Tibial artery (tissue), 4 donors: ENCODE measurements around the gene AKAP8L.

Experiments used
- DNase-seq, 2 donors: peaks; one replicate each; pipeline ENCODE4 v3.0.0-alpha.2; 2019
- H3K27ac ChIP-seq, 2 donors: fragments of 200-600 bp; sonication (generic) in 1 of 2; 1 replicate in 1 of 2; 2 replicates in 1 of 2; pipeline ENCODE4 v1.5.1; 2018 to 2019; ENCODE audit warnings: mild to moderate bottlenecking in 1 of 2
- H3K27me3 ChIP-seq, 2 donors: fragments of 200-600 bp; sonication (generic) in 1 of 2; one replicate each; pipeline versions ENCODE4 v1.5.1 to v1.6.0; 2016 to 2019
- H3K36me3 ChIP-seq, 3 donors: fragments of 200-600 bp; sonication (generic) in 2 of 3; one replicate each; pipeline ENCODE4 v1.5.1; 2016 to 2019; ENCODE audit warnings: mild to moderate bottlenecking in 2 of 3
- H3K4me1 ChIP-seq, 4 donors: fragments of 200-600 bp; sonication (generic) in 2 of 4; 1 replicate in 3 of 4; 2 replicates in 1 of 4; pipeline ENCODE4 v1.5.1; 2016 to 2019
- H3K4me3 ChIP-seq, 2 donors: fragments of 200-600 bp; sonication (generic) in 1 of 2; 1 replicate in 1 of 2; 2 replicates in 1 of 2; pipeline ENCODE4 v1.5.1; 2018 to 2019; ENCODE audit warnings: mild to moderate bottlenecking in 2 of 2
- H3K9me3 ChIP-seq, 3 donors: fragments of 200-600 bp; sonication (generic) in 1 of 3; one replicate each; pipeline ENCODE4 v1.5.1; 2016 to 2019
- CTCF ChIP-seq, 2 experiments: fragments of 200-600 bp in 1 of 2; fragments of 450-650 bp in 1 of 2; IDR thresholded peaks; one replicate each; pipeline ENCODE4 v1.5.1; 2017 to 2019; ENCODE audit warnings: antibody characterized with exemption in 2 of 2, mild to moderate bottlenecking in 1 of 2, moderate library complexity in 1 of 2
- intact Hi-C: fragments of 100-400 bp; cut with DNase I; formaldehyde crosslinking; loops from one replicate; pipeline ENCODE4 v1.15.0; 2023; ENCODE audit warnings: low total_unique reads

The AKAP8L gene

GRCh38 chr19:15428956-15429824 is 10.4 kb upstream of the AKAP8L start:
- peaks cover 27 to 56% (median 41%) of the 10 kb centered on the region in 3 donors for H3K36me3 ChIP-seq

GRCh38 chr19:15427991-15428471 is 9.2 kb upstream of the AKAP8L start:
- no peak for DNase-seq
- peaks cover 0 to 39% (median 24%) of the 10 kb centered on the region in 4 donors for H3K4me1 ChIP-seq
- intact Hi-C loops, result no loop called here
- peaks cover 39 to 68% (median 53%) of the 10 kb centered on the region in 3 donors for H3K36me3 ChIP-seq
- H3K9me3 ChIP-seq, result no peaks in the 10 kb centered on the region
- no peaks in the 10 kb centered on the region for H3K27me3 ChIP-seq
- no peak for TF ChIP-seq CTCF (IDR thresholded peaks at IDR 0.05)
- no peak overlapping the region for H3K27ac ChIP-seq
- H3K4me3 ChIP-seq, result no peak overlapping the region

More at GRCh38 chr19:15428956-15429824, 10.4 kb upstream of the AKAP8L start:
- Histone ChIP-seq H3K9me3 (no peaks in the 10 kb centered on the region), H3K4me3 (no peak overlapping the region), H3K27ac (no peak overlapping the region), H3K27me3 (no peaks in the 10 kb centered on the region), H3K4me1 (peaks cover 0 to 47% (median 30%) of the 10 kb centered on the region in 4 donors)
- intact Hi-C loops, result no loop called here
- DNase-seq, result no peak
- no peak for TF ChIP-seq CTCF (IDR thresholded peaks at IDR 0.05)

GRCh38 chr19:15427350-15427700 is 8.5 kb upstream of the AKAP8L start:
- Histone ChIP-seq H3K4me1 (peaks cover 0 to 36% (median 24%) of the 10 kb centered on the region in 4 donors), H3K27me3 (no peaks in the 10 kb centered on the region), H3K4me3 (no peak overlapping the region), H3K9me3 (no peaks in the 10 kb centered on the region), H3K27ac (no peak overlapping the region), H3K36me3 (peaks cover 46 to 75% (median 60%) of the 10 kb centered on the region in 3 donors)
- no peak for DNase-seq
- intact Hi-C loops, result no loop called here
- no peak for TF ChIP-seq CTCF (IDR thresholded peaks at IDR 0.05)

GRCh38 chr19:15426485-15427349 is 7.9 kb upstream of the AKAP8L start:
- Histone ChIP-seq H3K36me3 (peaks cover 46 to 78% (median 62%) of the 10 kb centered on the region in 3 donors), H3K9me3 (no peaks in the 10 kb centered on the region), H3K4me1 (peaks cover 0 to 33% (median 22%) of the 10 kb centered on the region in 4 donors), H3K27me3 (no peaks in the 10 kb centered on the region), H3K27ac (no peak overlapping the region), H3K4me3 (no peak overlapping the region)
- DNase-seq, result no peak
- intact Hi-C loops, result no loop called here
- TF ChIP-seq CTCF (IDR thresholded peaks at IDR 0.05), result no peak

- H3K4me3 ChIP-seq, result no peak overlapping the region
- DNase-seq, result no peak
- H3K36me3 ChIP-seq, result peaks cover 46 to 78% (median 62%) of the 10 kb centered on the region in 3 donors
- H3K27ac ChIP-seq, result no peak overlapping the region
- intact Hi-C loops, result no loop called here
- TF ChIP-seq CTCF (IDR thresholded peaks at IDR 0.05), result no peak
- no peaks in the 10 kb centered on the region for H3K27me3 ChIP-seq
- no peaks in the 10 kb centered on the region for H3K9me3 ChIP-seq
- H3K4me1 ChIP-seq, result peaks cover 0 to 21% (median 9%) of the 10 kb centered on the region in 4 donors
These were observed 6.6 kb upstream of the AKAP8L start for GRCh38 chr19:15425321-15425950.
